Activated naive CD4-positive, alpha-beta T cell treated with anti-CD3 and anti-CD28 coated beads, Interleukin-2, amount 10 ng/mL, durations not matched to agents 7 days and 5 days (primary cell): ENCODE measurements around the gene ZNF593OS.

ENCODE experiments used
- CTCF ChIA-PET: fragments of 350-600 bp; sonication (Branson Sonifier 250); formaldehyde crosslinking; loops from one replicate; lab custom pipeline; 2021; ENCODE audit warnings: antibody characterized with exemption; lab: Charles Lee
- DNase-seq: peaks from one replicate; pipeline ENCODE4 v3.0.0-alpha.2; 2020
- H3K27ac Mint-ChIP-seq: one replicate; pipeline ENCODE4 v1.8.0; 2021; ENCODE audit warnings: mild to moderate bottlenecking, moderate library complexity, mixed read lengths
- H3K27me3 Mint-ChIP-seq: one replicate; pipeline ENCODE4 v1.8.0; 2021; ENCODE audit warnings: mild to moderate bottlenecking, mixed read lengths
- H3K36me3 Mint-ChIP-seq: one replicate; pipeline ENCODE4 v1.8.0; 2021; ENCODE audit warnings: mixed read lengths
- H3K4me1 Mint-ChIP-seq: one replicate; pipeline ENCODE4 v1.8.0; 2021; ENCODE audit warnings: mixed read lengths
- H3K4me3 Mint-ChIP-seq: one replicate; pipeline ENCODE4 v1.8.0; 2021; ENCODE audit warnings: mild to moderate bottlenecking, moderate library complexity, mixed read lengths
- H3K9me3 Mint-ChIP-seq: one replicate; pipeline ENCODE4 v1.8.0; 2021; ENCODE audit warnings: mixed read lengths

The ZNF593OS gene

DNA sequence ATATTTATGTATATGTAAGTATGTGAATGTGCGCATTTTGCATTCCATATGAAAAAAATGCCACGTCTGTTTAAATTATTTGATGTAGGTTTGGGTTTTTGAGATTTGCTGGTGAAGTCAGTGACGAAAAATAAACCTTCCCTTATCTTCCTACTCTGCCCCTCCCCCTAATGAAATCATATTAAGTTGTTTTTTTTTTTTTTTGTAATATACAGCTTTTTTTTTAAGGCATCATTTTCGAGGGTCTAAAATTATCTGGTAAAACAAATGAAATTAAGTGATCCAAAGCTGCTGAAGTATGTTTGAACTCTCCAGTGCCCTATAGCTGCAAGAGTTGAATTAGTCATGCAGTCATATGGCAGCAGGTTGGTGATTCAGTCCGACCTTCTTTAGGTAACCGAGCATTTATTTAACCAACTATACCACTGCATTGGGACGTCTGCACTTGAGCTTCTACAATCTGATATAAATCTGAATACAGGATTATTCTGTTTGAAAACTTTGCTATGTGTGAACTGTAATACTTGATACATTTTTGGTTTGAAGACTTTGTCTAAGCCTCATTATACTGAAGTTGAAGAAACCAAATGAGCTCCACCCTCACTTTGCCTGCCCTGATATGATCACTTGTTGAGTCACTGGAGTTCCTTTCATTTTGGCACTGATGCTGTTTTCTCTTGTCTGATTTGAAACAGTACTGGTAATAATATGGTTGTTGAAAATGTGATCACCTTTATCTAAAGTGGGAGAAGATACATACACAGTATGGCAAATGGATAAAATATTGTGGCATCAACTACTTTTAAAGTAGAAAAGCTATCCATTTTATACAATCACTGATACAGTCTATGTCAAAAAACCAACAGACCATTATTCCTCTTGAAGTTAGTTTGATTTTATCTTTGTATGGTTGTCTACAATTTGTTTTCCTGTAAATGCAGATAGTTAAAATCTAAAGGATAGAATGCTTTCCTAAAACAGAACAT is 48.4 kb downstream of the ZNF593OS start:
- H3K9me3 Mint-ChIP-seq = no peaks in the 10 kb centered on the region
- peak; percentile 35 for DNase-seq
- peaks cover 50% of the 10 kb centered on the region for H3K36me3 Mint-ChIP-seq
- H3K27ac Mint-ChIP-seq = peak overlapping the region; percentile 82
- CTCF ChIA-PET = interaction anchor here (0.6 to 1.7 kb wide), 8 partner anchors 11 to 227 kb away, joined by 3 to 13 read pairs (median 4); partner anchors contain the start of gene PDIK1L
- H3K4me1 Mint-ChIP-seq = peaks cover 81% of the 10 kb centered on the region
- no peaks in the 10 kb centered on the region for H3K27me3 Mint-ChIP-seq
- no peak overlapping the region for H3K4me3 Mint-ChIP-seq

DNA sequence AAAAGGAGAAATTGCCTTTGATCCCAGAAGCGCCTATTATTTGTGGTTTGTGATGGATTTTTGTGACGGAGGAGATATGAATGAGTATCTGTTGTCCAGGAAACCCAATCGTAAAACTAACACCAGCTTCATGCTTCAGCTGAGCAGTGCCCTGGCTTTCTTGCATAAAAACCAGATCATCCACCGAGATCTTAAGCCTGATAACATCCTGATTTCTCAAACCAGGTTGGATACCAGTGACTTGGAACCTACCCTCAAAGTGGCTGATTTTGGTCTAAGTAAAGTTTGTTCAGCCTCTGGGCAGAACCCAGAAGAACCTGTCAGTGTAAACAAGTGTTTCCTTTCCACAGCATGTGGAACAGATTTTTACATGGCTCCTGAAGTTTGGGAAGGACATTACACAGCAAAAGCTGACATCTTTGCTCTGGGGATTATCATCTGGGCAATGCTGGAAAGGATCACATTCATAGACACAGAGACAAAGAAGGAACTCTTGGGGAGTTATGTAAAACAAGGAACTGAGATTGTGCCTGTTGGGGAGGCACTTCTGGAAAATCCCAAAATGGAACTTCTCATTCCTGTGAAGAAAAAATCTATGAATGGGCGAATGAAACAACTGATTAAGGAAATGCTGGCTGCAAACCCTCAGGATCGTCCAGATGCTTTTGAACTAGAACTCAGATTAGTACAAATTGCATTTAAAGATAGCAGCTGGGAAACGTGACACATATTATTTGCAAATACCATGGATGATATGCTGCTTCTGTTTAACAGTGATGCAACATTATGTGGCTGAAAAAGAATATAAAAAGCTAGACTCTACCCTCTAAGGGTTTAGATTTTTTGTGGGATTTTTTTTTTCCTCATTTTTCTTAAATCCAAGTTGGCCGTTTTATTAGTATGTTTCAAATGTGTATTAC is 49.5 kb downstream of the ZNF593OS start:
- H3K9me3 Mint-ChIP-seq = no peaks in the 10 kb centered on the region
- no peak overlapping the region for H3K4me3 Mint-ChIP-seq
- CTCF ChIA-PET = interaction anchor here (1.1 to 1.4 kb wide), 2 partner anchors 23 to 155 kb away, joined by 3 to 4 read pairs; no protein-coding TSS in a partner anchor
- peaks cover 52% of the 10 kb centered on the region for H3K36me3 Mint-ChIP-seq
- peak overlapping the region; percentile 37 for H3K27ac Mint-ChIP-seq
- H3K4me1 Mint-ChIP-seq = peaks cover 69% of the 10 kb centered on the region
- no peak for DNase-seq
- no peaks in the 10 kb centered on the region for H3K27me3 Mint-ChIP-seq

DNA sequence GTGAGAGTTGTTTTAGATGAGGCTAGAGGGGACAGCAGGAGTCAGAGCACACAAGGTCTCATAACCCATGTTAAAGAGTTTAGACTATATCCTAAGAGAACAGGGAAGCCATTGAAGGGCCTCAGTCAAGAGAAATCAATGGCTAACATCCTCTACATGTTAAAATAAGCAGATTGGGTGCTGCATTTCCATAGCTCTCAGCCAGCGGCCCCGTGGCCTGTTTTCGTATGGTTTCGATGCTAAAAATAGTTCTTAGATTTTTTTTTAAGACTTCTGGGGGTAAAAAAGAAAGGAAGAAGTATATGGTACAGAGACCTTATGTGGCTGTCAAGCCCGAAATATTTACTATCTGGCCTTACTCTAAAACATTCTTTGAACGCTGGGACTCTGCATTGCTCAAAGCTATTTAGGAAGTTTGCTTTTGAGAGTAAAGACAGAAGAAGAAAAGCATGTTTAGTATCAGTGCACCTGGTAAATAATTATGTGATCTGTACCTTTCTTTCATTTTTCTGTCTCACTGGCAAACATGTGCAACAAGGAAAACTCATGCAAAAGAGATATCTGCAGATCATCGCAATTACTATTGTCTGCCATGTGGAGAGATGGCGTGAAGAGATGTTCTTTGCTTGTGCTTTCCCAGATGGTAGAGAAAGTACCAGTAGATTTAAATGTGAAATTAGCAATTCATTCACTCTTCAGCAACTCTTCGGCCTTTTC is 51.6 kb downstream of the ZNF593OS start:
- Mint-ChIP-seq H3K36me3 (peaks cover 50% of the 10 kb centered on the region), H3K9me3 (no peaks in the 10 kb centered on the region), H3K27me3 (no peaks in the 10 kb centered on the region), H3K4me3 (peak overlapping the region; percentile 30), H3K4me1 (peaks cover 49% of the 10 kb centered on the region), H3K27ac (peak overlapping the region; percentile 89)
- CTCF ChIA-PET = interaction anchor here (1.2 to 1.5 kb wide), 3 partner anchors 24 to 25 kb away, joined by 3 to 7 read pairs (median 4); no protein-coding TSS in a partner anchor
- DNase-seq = no peak
